NCI-H1105 treated with DMSO at 0.1 percent for 48 hours (cell line): ENCODE results near the gene OR1E2.
"Not testable (repeated sequence)": the region's sequence is repeated elsewhere in the genome, so short reads cannot be mapped to it uniquely, and the experiment has no call there.

Experiments
- DNase-seq: peaks from one replicate; lab custom pipeline; 2025; lab: John Stamatoyannopoulos, UW

OR1E2 gene, protein sequence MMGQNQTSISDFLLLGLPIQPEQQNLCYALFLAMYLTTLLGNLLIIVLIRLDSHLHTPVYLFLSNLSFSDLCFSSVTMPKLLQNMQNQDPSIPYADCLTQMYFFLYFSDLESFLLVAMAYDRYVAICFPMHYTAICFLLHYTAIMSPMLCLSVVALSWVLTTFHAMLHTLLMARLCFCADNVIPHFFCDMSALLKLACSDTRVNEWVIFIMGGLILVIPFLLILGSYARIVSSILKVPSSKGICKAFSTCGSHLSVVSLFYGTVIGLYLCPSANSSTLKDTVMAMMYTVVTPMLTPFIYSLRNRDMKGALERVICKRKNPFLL

DNA sequence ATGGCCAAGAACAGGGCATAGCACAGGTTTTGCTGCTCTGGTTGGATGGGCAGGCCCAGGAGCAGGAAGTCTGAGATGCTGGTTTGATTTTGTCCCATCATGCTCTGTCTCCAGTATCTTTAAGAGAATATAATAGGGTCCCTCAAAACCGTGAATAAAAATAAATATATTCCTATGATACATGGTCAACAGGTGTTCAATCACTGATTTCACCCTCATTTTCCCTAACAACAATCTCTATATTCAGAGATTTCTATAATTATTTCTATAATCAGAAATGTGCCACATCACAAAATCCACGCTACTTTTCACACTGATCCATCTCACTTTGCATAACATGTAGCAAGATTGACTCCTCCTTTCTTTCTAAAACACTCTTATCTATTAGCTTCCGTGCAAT lies at the start of gene OR1E2:
Gene OR1E2, minus strand, starts transcription at position 101 of the 400 bp plus-strand sequence. Its CDS starts 0 bp downstream, at position 101.
- DNase-seq, result no peak

DNA sequence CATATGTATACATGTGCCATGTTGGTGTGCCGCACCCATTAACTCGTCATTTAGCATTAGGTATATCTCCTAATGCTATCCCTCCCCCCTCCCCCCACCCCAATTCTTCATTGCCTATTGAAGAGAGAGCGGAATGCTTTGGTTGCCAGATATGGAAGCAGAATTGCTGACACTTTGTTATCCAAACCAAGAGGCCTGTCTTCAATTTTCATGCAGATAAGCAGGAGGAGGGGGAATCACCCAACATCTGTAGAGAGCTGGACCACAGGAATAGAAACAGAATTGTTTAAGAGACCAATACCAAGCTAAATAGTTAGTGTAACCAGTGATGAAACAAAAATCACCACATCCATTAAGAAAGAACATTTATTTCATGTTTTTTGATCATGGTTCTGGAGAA lies 49.2 kb upstream of the OR1E2 start:
- DNase-seq, result no peak

DNA sequence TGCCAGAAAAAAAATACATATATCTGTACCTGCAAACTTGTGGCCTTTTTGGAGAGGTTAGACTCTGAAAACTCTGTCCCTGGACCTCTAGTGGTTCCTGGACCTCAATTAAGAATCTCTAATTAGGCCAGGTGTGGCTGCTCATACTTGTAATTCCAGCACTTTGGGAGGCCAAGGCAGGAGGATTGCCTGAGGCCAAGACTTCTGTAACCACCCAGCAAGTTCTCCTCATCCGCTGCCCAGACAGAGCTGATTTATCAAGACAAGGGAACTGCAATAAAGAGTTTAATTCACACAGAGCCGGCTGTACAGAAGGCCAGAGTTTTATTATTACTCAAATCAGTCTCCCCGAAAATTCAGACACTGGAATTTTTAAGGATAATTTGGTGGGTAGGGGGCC lies 46.3 kb upstream of the OR1E2 start:
- DNase-seq, result no peak

DNA sequence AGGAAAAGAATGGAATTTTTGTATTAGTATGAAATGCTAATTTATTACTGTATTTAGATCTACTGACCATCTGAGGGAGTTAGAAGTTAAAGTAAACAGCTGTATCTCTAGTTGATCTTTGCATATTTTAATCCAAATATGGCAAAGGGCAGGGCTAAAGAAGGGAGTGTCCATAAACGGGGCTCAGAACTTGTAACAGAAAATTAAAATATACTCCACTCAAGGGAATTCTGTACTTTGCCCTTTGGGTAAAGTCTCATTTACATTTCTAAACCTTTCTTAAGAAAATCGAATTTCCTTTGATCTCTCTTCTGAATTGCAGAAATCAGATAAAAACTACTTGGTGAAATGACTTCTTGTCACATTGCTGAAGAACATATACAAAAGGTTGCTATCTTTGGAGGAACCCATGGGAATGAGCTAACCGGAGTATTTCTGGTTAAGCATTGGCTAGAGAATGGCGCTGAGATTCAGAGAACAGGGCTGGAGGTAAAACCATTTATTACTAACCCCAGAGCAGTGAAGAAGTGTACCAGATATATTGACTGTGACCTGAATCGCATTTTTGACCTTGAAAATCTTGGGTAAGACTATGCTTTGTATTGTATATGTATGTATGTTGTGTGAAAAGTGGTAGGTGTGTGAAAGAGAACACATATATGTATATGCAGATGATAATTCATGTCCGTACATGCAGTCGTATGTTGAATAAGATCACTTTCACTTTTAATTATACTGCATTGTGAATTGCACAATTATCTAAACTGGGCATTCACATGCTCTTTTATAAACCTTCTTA lies 42.4 kb upstream of the OR1E2 start, which contains the start of gene ASPA:
Gene ASPA, plus strand, starts transcription at position 186 of the 799 bp plus-strand sequence. Its CDS starts 163 bp downstream, at position 349.
- no peak for DNase-seq

DNA sequence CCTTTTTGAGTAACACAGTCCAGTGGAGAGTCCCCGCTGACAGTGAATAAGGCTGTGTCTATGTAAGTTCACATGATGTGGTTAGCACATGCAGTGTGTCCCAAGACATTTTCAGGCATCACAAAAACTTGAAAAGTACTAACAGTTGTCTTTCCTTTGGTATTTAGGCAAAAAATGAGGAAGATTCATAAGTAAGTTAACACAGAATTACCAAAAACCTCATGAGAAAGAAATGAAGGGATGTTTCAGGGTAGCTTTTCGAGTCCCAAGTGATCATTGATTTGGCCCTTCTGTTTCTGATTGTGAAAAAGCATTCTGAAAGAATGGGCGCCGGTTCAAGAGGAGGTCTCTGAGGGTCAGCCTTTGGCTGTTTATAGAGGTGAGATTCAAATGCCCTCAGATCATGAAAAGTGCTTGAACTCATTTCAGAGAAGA lies 41.6 kb upstream of the OR1E2 start:
- no peak for DNase-seq

DNA sequence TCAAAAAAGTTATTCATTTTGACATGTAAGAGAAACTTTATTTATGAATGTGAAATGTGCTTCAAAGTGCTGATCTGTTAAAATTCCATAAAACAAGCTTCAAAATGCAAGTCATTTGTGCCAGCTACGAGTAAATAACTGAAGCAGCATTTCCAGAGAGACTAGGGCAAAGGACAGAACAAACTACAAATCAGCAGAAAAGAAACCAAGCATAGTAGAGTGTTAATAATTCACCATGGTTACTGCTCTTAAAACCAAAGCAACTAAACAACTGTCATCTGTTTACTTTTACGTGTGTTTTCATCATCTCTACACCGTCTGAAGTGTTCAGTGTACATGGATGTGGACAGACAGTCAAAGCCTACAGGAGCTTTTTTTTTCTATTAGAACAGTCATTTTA lies 40.6 kb upstream of the OR1E2 start:
- DNase-seq, result no peak

DNA sequence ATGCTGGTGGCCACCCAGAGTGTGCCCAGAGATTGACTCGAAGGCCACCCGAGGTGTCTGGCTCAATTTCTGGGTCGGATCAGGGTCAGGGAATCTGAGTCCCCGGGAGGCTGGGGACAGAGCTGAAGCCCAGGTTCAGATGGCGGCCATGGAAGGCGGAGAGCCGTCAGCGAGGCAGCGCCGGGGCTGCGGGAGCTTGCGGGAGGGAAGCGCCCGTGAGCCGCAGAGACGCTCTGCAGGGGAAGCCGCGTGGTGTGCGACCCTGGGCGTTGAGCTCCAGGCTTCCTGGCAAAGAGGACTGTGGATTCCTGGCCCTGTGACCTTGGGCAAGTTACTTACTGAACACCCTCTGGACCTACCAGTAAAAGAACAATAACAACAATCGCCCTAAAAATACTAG lies 38.5 kb upstream of the OR1E2 start:
- DNase-seq, result no peak

DNA sequence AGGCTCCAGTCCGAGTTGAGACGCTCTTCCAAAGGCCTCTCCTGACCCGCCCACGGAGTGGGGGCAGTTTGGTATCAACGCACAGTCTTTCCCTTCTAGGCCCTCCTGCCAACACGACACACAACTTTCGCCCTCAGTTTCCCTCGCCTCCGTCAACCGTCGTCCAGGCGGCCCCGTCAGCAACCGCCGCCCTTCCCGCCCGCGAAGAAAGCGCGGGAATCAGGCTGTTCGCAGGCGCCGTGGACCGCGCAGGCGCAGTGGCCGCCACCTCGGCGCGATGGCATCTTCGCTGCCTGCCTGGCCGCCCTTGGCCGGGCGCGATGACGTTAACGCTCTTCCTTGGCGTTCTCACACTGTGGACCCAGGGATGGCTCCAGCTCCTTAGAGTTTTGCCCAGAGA lies 38.0 kb upstream of the OR1E2 start, which contains the start of gene SPATA22:
Gene SPATA22, minus strand, starts transcription at position 221 of the 400 bp plus-strand sequence. CDS start 2,494 bp downstream, outside the sequence.
- DNase-seq, result no peak

DNA sequence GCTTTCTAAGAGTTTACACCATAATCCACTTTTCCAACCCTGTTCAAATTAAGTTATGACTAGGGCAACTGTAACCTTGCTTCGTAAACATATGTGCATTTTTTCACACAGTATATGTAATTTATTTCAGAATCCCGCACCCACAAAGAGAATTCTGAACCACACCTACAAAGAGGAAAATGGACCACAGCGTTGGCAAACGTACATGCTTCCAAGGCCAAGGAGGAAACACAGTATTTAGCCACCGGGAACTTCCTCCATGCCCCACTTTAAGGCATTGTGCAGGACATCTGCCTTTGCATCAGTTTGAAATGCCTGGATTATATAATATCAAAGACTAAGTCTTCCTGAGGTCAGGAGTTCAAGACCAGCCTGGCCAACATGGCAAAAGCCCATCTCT lies 35.9 kb upstream of the OR1E2 start:
- DNase-seq, result no peak

DNA sequence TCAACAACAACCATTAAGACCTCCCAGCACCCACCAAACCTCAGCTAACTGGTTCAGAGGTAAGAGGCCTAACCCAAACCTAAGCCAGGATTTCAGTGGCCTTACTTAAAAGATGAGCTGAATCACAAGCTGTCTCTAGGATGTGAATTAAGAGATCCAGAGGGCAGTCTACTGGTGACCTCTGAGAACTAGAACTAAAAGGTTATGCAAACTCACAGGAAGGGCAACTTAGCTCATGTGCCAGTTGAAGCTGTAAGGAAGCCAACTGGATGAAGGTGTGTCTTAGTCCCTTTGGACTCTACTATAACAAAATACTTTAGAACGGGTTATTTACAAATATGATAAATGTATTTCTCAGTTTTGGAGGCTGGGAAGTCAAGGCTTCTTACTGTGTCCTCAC lies 32.7 kb upstream of the OR1E2 start:
- DNase-seq, result not testable (repeated sequence)

DNA sequence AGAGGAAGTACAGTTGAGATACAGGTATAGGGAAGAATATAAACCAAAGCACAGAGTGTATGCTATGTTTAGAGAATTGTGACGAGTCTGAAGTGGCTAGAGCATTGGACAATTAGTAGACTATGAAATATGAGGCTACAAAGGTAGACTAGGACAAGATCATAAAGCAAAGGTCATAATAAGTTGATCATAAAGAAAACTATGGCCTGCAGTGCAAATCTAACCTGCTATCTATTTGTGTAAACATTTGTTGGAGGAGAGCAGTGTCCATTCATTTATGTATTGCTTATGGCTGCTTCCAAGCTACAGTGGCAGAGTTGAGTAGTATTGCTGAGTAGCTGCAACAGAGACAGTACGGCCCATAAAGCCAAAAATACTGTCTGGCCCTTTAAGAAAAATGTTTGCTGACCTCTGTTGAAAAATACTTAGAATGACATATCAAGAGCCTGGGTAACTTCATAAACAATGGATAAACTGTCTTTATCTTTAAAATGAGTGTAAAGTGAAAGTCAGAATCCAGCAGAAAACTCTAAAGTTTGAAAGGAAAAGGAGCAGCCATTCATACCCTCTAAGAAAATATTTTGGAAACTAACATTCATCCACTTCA lies 14.5 kb upstream of the OR1E2 start:
- no peak for DNase-seq

DNA sequence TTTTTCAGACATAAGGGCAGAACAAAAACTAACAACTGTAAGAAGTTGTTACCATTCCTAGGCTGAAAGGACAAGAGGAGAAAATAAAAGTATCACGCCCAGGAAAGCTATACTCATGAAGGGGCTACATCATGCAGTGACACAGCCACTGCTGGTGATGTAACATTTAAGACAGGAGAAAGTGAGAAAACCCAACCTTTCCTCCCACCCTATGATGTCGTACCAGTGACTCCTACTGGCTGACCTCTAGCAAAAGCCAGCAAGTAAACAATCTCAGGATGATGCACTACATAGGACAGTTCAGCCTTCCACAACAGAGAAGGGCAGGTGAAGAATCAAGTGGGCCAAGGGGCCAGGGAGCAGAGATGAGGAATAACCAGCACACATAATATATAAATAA lies 14.0 kb upstream of the OR1E2 start:
- DNase-seq, result peak; percentile 6

DNA sequence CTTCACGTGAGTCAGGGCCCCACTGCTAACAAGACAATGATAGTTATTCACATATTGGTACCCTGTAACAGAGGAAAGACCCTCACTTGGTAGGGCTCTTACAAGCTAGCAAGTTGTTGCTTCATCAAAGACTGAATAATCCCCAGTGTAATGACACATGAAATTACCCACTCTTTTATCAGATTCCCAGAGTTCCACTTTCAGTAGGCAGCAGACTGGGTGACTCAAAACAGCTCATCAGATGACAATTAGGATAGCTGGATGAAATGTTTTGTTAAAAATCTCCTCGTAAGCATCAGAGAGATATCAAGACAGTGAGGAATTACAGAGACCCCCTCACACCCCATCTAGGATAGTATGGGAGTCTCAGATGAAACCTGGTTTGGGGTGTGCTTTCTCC lies 6.8 kb upstream of the OR1E2 start:
- no peak for DNase-seq

DNA sequence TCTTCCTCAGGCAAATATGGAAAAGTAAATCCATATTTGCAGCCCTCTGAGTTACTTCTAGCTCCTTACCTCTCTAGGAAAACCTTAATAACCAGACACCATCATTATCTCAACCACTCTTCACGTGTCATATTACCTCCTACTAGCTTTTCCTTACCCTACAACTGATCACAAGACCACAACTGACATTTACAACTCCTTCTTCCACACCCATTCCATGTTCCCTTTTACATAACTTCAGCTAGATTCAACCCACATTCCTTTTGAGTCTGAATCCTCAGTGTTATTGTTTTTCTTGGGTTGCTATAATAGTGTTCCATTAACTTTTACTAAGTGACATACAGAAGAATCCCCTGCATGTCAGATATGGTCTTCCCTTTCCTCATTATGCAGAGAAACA lies 4.7 kb upstream of the OR1E2 start:
- DNase-seq, result no peak

DNA sequence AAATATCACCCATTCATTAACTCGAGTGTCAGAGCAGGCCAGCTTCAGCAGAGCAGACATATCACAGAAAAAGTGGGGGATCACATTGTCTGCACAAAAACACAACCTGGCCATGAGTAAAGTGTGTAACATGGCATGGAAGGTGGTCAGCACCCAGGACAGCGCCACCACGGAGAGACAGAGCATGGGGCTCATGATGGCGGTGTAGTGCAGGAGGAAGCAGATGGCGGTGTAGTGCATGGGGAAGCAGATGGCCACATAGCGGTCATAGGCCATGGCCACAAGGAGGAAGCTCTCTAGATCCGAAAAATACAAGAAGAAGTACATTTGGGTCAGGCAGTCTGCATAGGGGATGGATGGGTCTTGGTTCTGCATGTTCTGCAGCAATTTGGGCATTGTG lies 426 bp downstream of the OR1E2 start:
- DNase-seq, result not testable (repeated sequence)

DNA sequence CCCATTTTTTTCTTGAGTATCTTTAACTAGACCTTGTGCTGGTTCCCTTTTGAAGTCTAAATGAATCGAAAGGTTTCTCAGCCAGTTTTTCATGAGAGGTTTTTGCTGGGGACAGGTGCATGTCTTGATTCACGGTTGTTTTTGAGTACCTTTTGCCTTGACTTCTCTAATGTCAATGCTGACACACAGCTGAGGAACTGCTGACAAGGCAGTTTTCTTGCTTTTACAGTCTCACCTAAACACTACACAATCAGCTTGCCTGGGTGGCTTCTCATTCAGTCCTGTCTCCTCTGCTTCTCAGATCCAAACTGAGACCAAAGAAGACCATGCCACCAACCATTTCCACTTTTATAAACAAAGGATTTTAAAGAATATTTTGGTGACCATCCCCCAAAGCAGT lies 15.4 kb downstream of the OR1E2 start:
- DNase-seq, result no peak

DNA sequence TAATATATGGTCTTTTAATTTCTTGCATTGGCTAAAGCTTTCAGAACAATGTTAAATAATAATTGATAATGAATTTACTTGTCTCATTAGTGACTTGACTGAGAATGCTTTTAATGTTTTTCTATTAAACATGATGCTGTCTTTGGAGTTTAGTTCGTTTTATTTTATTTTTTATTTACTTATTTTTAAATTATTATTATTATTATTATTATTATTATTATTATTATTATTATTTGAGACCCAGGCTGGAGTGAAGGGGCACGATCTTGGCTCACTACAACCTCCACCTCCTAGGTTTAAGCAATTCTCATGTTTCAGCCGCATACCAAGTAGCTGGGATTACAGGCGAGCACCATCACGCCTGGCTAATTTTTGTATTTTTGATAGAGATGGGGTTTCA lies 18.0 kb downstream of the OR1E2 start:
- no peak for DNase-seq

DNA sequence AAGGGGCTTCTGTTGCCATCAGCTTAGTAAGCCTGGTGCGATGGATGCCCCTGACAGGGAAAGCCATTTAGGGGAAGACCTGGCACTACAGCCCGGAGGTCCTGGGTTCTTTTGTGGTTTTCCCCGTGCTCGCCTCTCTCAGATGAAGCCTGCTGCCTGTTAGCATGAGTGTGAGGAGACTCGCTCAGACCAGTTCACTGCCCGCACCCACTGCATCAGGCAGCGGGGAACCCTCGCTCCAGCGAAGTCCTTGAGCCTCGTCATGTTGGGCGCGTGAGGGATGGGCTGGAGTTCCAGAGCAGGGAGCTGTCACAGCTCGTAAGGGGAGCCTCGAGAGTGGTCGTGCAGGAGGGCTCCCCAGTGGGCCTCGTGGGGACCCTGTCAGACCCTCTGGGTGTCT lies 21.4 kb downstream of the OR1E2 start:
- not testable (repeated sequence) for DNase-seq

DNA sequence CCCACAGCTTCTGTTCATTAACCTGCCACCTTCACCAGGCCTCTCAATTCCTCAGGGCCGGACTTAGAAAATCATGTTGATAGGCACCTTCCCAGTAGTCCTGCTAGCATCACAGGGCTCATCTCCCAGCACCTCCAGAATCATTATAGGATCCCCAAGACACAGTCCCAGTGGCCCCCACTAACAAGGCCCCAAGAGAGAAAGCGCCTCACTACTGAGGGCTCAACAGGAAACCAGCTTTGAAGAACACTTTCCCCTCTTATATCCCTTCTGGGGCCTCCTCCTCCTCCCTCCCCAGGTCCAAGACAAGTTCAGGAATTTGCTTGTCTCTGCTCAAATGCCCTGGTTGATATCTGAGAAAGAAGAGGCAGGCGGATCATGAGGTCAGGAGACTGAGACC lies 22.6 kb downstream of the OR1E2 start, which contains the start of gene OR3A3:
Gene OR3A3, plus strand, starts transcription at position 301 of the 400 bp plus-strand sequence.
- DNase-seq, result no peak

DNA sequence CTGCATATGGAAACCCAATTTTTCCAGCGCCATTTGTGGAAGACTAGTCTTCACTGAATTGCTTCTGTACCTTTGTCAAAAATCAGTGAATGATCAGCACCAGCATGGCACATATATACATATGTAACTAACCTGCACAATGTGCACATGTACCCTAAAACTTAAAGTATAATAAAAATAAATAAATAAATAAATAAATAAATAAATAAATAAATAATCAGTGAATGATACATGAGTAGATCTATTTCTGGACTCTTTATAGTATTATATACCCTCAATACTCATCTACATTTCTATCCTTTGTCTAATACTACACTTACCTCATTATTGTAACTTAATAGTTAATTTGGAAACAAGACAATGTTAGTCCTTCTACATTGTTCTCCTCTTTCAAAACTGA lies 29.8 kb downstream of the OR1E2 start:
- DNase-seq, result not testable (repeated sequence)

DNA sequence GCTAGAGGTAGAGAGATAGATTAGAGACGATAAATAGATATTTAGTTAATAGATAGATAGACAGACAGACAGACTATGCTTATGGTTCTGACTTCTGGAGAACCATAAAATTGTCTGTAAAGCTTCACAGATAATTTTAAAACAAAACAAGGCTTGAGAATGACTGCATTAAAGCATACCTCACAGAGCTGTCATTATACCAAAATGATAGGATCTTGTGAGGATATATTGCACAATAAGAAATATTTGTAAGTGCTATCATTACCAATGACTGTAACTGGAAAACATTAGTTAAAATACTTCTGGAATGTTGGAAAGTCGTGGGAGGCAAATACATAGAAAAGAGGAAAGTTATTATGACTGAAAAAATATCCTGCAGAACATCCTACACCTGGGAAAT lies 31.9 kb downstream of the OR1E2 start:
- DNase-seq, result no peak

DNA sequence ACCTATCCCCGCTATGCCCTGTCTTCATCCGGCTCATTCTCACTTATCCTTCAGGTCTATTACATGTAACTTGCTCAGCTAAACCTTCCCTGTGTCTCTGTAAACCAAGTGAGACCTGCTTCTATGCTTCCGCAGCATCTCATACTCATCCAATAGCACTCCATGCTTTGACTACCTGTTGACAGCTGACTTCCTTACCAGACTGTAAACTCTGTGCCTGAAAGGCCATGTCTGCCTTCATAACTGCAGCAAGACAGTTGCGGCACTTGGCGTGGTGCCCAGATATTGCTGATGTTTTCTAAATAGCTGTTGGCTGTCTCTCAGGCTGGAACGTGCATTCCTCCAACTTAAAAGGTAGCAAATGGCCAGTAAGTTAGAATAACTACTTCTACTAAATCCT lies 33.6 kb downstream of the OR1E2 start:
- DNase-seq, result peak; percentile 40

DNA sequence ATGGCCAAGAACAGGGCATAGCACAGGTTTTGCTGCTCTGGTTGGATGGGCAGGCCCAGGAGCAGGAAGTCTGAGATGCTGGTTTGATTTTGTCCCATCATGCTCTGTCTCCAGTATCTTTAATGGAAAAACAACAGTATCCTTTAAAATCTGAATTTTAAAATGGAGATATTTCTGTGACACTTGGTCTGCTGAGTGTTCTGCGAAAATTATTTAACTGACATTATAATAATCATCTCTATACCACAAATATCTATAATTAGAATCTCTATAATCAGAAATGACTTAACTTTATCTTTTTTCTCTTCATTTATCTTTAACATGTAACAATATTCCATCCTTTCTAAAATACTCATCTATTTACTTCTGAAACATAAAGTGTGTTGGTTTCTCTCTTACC lies 35.3 kb downstream of the OR1E2 start, which contains the start of gene OR1E1:
Gene OR1E1, minus strand, starts transcription at position 101 of the 400 bp plus-strand sequence. Its CDS starts 0 bp downstream, at position 101.
- DNase-seq, result no peak
